Endothelial cell of umbilical vein (primary cell): ENCODE data around the gene ATP5PD. TPM values are rescaled to one million over a fixed set of nuclear protein-coding genes. Genes with fewer than 3 reads are reported as not detected.

Source experiments
- BruUV-seq: library from RNA; stranded (reverse); fragments of 400-500 nt; replicated peaks from 2 replicates; lab custom pipeline; 2021; lab: Mats Ljungman, UMichigan
- CTCF ChIA-PET: fragments of 300-600, 350-600 bp; sonication (Branson Sonifier 250); formaldehyde crosslinking; loops from one replicate; lab custom pipeline; 2021; ENCODE audit warnings: antibody characterized with exemption, inconsistent platforms; lab: Charles Lee
- POLR2A ChIA-PET: fragments of 300-600, 350-600 bp; sonication (Branson Sonifier 250); formaldehyde crosslinking; loops from one replicate; lab custom pipeline; 2021; ENCODE audit warnings: antibody characterized with exemption, inconsistent platforms; lab: Charles Lee
- DNase-seq: peaks from one replicate; pipeline ENCODE4 v3.0.0-alpha.2; 2011; ENCODE audit warnings: low read depth, low spot score
- FAIRE-seq: peaks from 2 replicates; lab custom pipeline; 2011; peaks lifted over from hg19 to GRCh38; lab: Jason Lieb, UNC
- H2AFZ ChIP-seq: 2 replicates; pipeline ENCODE4 v1.6.0; 2012; ENCODE audit warnings: low read depth, low read length, control low read depth, inconsistent platforms
- H3K27ac ChIP-seq: 2 replicates; pipeline ENCODE4 v1.5.1; 2011; ENCODE audit warnings: low read depth, mild to moderate bottlenecking, control low read depth, low read length, moderate library complexity; ENCODE audit not compliant: insufficient read depth
- H3K27me3 ChIP-seq, 2 experiments: 2 replicates each; pipeline versions ENCODE4 v1.6.0 to v1.6.1; 2011; ENCODE audit warnings: low read length in 2 of 2, mixed read lengths in 1 of 2; ENCODE audit not compliant: control insufficient read depth in 2 of 2, insufficient read depth in 2 of 2
- H3K36me3 ChIP-seq, 2 experiments: 2 replicates in 1 of 2; 3 replicates in 1 of 2; pipeline ENCODE4 v1.5.1; 2011; ENCODE audit warnings: low read length in 2 of 2, mild to moderate bottlenecking in 1 of 2, moderate library complexity in 1 of 2; ENCODE audit not compliant: control insufficient read depth in 2 of 2, insufficient read depth in 2 of 2; ENCODE audit errors: extremely low read depth in 1 of 2
- H3K4me1 ChIP-seq: 3 replicates; pipeline ENCODE4 v1.5.1; 2011; ENCODE audit warnings: mild to moderate bottlenecking, low read length; ENCODE audit not compliant: control insufficient read depth, insufficient read depth; ENCODE audit errors: extremely low read depth
- H3K4me2 ChIP-seq: 2 replicates; pipeline ENCODE4 v1.6.1; 2011; ENCODE audit warnings: low read length, control low read depth, mixed read lengths; ENCODE audit not compliant: insufficient read depth
- H3K4me3 ChIP-seq, 3 experiments: fragments of 200-600 bp in 1 of 3; sonication (generic), shearing (Covaris generic) in 1 of 3; replicated peaks in 1 of 3; 2 replicates each; pipeline ENCODE4 v1.5.1; 2011 to 2016; ENCODE audit warnings: control low read depth in 3 of 3, low read length in 3 of 3, mild to moderate bottlenecking in 2 of 3, inconsistent platforms in 1 of 3, low read depth in 1 of 3, moderate library complexity in 1 of 3; ENCODE audit not compliant: insufficient read depth in 1 of 3
- H3K79me2 ChIP-seq: 2 replicates; pipeline ENCODE4 v1.6.0; 2012; ENCODE audit warnings: low read length, inconsistent platforms; ENCODE audit not compliant: control insufficient read depth, insufficient read depth
- H3K9ac ChIP-seq: replicated peaks from 2 replicates; pipeline ENCODE3; 2011; ENCODE audit warnings: low read length, control low read depth; ENCODE audit not compliant: insufficient read depth; ENCODE audit errors: extremely low read depth
- H3K9me1 ChIP-seq: replicated peaks from 3 replicates; pipeline ENCODE4 v1.6.0; 2011; ENCODE audit warnings: mild to moderate bottlenecking, low read length; ENCODE audit not compliant: control insufficient read depth, insufficient read depth; ENCODE audit errors: extremely low read depth
- H3K9me3 ChIP-seq: replicated peaks from 2 replicates; pipeline ENCODE4 v1.5.1; 2012; ENCODE audit warnings: low read length, inconsistent platforms; ENCODE audit not compliant: control insufficient read depth, insufficient read depth
- H4K20me1 ChIP-seq: replicated peaks from 2 replicates; pipeline ENCODE3; 2011; ENCODE audit warnings: mild to moderate bottlenecking, low read length; ENCODE audit not compliant: control insufficient read depth, insufficient read depth; ENCODE audit errors: extremely low read depth
- CTCF ChIP-seq, 2 donors: IDR thresholded peaks; 1 replicate in 1 of 2; 2 replicates in 1 of 2; pipeline ENCODE4 v1.5.1; 2011; ENCODE audit warnings: low read length in 2 of 2, mild to moderate bottlenecking in 2 of 2, moderate library complexity in 2 of 2, control low read depth in 1 of 2, inconsistent platforms in 1 of 2, low read depth in 1 of 2; ENCODE audit not compliant: insufficient read depth in 1 of 2; ENCODE audit errors: extremely low read depth in 1 of 2
- EZH2 ChIP-seq: IDR thresholded peaks from 2 replicates; pipeline ENCODE4 v1.6.1; 2012; ENCODE audit warnings: borderline replicate concordance, low read depth, mild to moderate bottlenecking, moderate library complexity, low read length, inconsistent platforms; ENCODE audit not compliant: severe bottlenecking
- FOS ChIP-seq: IDR thresholded peaks from 2 replicates; pipeline ENCODE4 v1.6.1; 2011; ENCODE audit warnings: mild to moderate bottlenecking, low read length, moderate library complexity, borderline replicate concordance; ENCODE audit not compliant: insufficient read depth
- GATA2 ChIP-seq: IDR thresholded peaks from 2 replicates; pipeline ENCODE4 v1.7.0; 2011; ENCODE audit warnings: low read depth, mild to moderate bottlenecking, moderate library complexity, mixed read lengths, low read length; ENCODE audit not compliant: insufficient read length, insufficient read depth
- JUN ChIP-seq: IDR thresholded peaks from 2 replicates; pipeline ENCODE4 v1.6.1; 2011; ENCODE audit warnings: borderline replicate concordance, low read depth; ENCODE audit not compliant: insufficient read length, insufficient read depth
- MAX ChIP-seq: IDR thresholded peaks from 2 replicates; pipeline ENCODE4 v1.6.1; 2011; ENCODE audit not compliant: insufficient read depth, insufficient read length
- MYC ChIP-seq: IDR thresholded peaks from one replicate; pipeline ENCODE4 v1.6.1; 2011; ENCODE audit warnings: mild to moderate bottlenecking, low read depth, low read length
- POLR2A ChIP-seq: IDR thresholded peaks from 2 replicates; pipeline ENCODE4 v1.6.1; 2012; ENCODE audit warnings: low read depth, mild to moderate bottlenecking, control low read depth, low read length
- POLR2AphosphoS5 ChIP-seq: IDR thresholded peaks from 2 replicates; pipeline ENCODE4 v1.6.1; 2012; ENCODE audit warnings: low read depth, mild to moderate bottlenecking, control low read depth, low read length, moderate library complexity; ENCODE audit not compliant: insufficient read depth
- dilution Hi-C: fragments of 300-500 bp; cut with MboI; formaldehyde crosslinking; loops from one replicate; pipeline ENCODE4 v1.15.0; 2019; ENCODE audit warnings: low sequenced_read_pairs; ENCODE audit not compliant: extremely low pct_ligation_motif_present
- intact Hi-C: fragments of 100-400 bp; cut with micrococcal nuclease; formaldehyde crosslinking; loops from one replicate; pipeline ENCODE4 v1.10.0; 2022
- polyA plus RNA-seq, 4 experiments: library from polyadenylated mRNA; depleted of rRNA in 3 of 4; stranded (reverse) in 3 of 4; unstranded in 1 of 4; fragments of >200 nt; gene quantifications; 2 replicates each; pipeline versions ENCODE4 v1.2.1 to v1.2.3, GENCODE V29; 2011 to 2012; ENCODE audit warnings: missing spikeins in 1 of 4
- total RNA-seq: library from RNA; stranded (reverse); gene quantifications from 2 replicates; pipeline ENCODE4 v1.2.3, GENCODE V29; 2021

The ATP5PD gene
- total and polyA plus RNA-seq, 2 donors (not counting 3 experiments of a cell fraction or from before 2014, with no cell fraction given), result 182 to 200 TPM

DNA sequence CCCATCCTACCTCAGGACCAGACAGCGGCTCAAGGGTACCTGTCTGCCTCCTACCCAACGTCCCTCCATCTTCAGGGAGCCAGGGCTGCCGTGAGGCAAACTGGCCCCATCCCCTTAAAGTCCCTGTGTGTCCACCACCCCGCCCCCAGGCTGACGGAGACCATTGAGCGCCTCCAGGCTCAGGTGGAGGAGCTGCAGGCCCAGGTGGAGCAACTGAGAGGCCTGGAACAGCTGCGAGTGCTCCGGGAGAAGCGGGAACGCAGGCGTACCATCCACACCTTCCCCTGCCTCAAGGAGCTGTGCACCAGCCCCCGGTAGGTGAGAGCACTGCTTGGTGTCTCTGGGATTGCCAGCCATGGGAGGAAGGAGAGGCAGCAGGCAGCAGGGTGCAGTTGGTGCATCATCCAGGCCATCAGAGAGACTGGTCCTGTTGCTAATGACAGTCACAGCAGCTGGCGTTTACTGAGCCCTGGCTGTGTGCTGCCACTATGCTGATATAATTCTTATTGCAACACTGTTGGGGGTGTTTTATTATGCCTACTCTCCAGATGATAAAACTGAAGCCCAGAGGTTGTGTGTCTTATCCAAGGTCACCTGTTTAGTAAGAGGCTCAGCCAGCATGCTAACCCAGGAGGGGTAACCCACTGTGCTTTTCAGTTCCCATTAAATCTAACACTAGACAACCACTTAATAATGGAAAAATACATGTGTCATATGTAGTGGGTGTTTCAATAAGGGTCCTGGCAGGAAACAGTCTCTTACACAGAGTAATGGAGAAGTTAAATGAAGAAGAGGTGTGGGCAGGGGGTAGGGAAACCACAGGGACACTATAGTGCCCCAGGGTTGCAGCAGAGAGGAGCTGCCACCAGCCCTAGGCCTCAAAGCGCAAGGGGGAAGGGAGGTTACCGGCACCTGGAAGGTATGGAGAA lies 44.6 kb downstream of the ATP5PD start:
- TF ChIP-seq FOS (no peak), JUN (no peak), MAX (no peak), EZH2 (no peak), GATA2 (no peak), MYC (no peak), POLR2A (no peak), CTCF (IDR thresholded peaks at IDR 0.05; ENCODE audit: extremely low read depth in 1 of 2, insufficient read depth in 1 of 2, low read depth in 1 of 2, low read length in 2 of 2) (no peak), POLR2AphosphoS5 (no peak)
- dilution Hi-C loops, result no loop called here
- H3K4me2 ChIP-seq, result no peak overlapping the region
- DNase-seq (no peak), FAIRE-seq (no peak)
- no peaks in the 10 kb centered on the region for H3K79me2 ChIP-seq
- no peaks in the 10 kb centered on the region for H4K20me1 ChIP-seq
- H2AFZ ChIP-seq, result no peak overlapping the region
- ChIA-PET CTCF (interaction anchor here (1.0 to 1.1 kb wide), 2 partner anchors 41 to 199 kb away, joined by 3 read pairs; no protein-coding TSS in a partner anchor), POLR2A (no interaction called here)
- no peak overlapping the region for H3K9ac ChIP-seq
- no peaks in the 10 kb centered on the region for H3K9me1 ChIP-seq
- H3K4me3 ChIP-seq, result no peak overlapping the region
- H3K27ac ChIP-seq, result no peak overlapping the region
- no peaks in the 10 kb centered on the region for H3K9me3 ChIP-seq
- no peaks in the 10 kb centered on the region for H3K4me1 ChIP-seq
- intact Hi-C loops, result no loop called here
- H3K36me3 ChIP-seq, result peaks cover 0 to 42% of the 10 kb centered on the region in 2 experiments
- no peaks in the 10 kb centered on the region for H3K27me3 ChIP-seq
- no TSS peak for BruUV-seq
